HCT116 (cell line): ENCODE results near the gene SERPINB6. TPM values are rescaled to one million over a fixed set of nuclear protein-coding genes. Genes with fewer than 3 reads are reported as not detected.
A peak's percentile ranks its signal among the peaks of the same experiment; 100 is the strongest.

ENCODE experiments used
- ATAC-seq: fragments of 200-7000 bp; cut with Tn5 transposase; 2 replicates; pipeline ENCODE4 v1.9.1; 2020; ENCODE audit warnings: mild to moderate bottlenecking, moderate library complexity
- BruUV-seq: library from RNA; stranded (reverse); fragments of 400-500 nt; replicated peaks from 2 replicates; lab custom pipeline; 2021; lab: Mats Ljungman, UMichigan
- CTCF ChIA-PET: fragments of 300-600 bp; sonication (Branson Sonifier 250); formaldehyde crosslinking; loops from one replicate; lab custom pipeline; 2021; ENCODE audit warnings: antibody characterized with exemption; lab: Charles Lee
- POLR2A ChIA-PET: fragments of 300-600, 350-600 bp; sonication (Branson Sonifier 250); formaldehyde crosslinking; loops from one replicate; lab custom pipeline; 2021; ENCODE audit warnings: antibody characterized with exemption; lab: Charles Lee
- RAD21 ChIA-PET, 2 experiments: fragments of 300-600 bp; sonication (Branson Sonifier 250); formaldehyde crosslinking; loops; one replicate each; lab custom pipeline; 2023; ENCODE audit warnings: low total read pairs in 2 of 2; ENCODE audit not compliant: uncharacterized antibody in 2 of 2, unreplicated experiment in 2 of 2, low non-redundant PET in 1 of 2; lab: Charles Lee
- DNase-seq: peaks from one replicate; pipeline ENCODE4 v3.0.0-alpha.2; 2010; ENCODE audit warnings: low read depth, low spot score
- H2AFZ ChIP-seq: fragments of 200-600 bp; shearing (Covaris generic), sonication (generic); 2 replicates; pipeline ENCODE4 v1.6.1; 2017; ENCODE audit warnings: low read depth, mixed run types, mixed read lengths, antibody characterized with exemption, low read length; ENCODE audit not compliant: poor library complexity, severe bottlenecking
- H3K27ac ChIP-seq: 2 replicates; pipeline ENCODE4 v1.5.1; 2012; ENCODE audit warnings: low read depth, low read length
- H3K27me3 ChIP-seq: fragments of 200-600 bp; sonication (generic); 2 replicates; pipeline ENCODE4 v1.6.1; 2016; ENCODE audit warnings: mixed run types, low read length, mixed read lengths; ENCODE audit not compliant: insufficient read depth
- H3K36me3 ChIP-seq, 2 experiments: fragments of 200-500 bp in 1 of 2; fragments of 200-600 bp in 1 of 2; sonication (Bioruptor generic) in 1 of 2; sonication (generic) in 1 of 2; 2 replicates each; pipeline versions ENCODE4 v1.5.1 to v1.6.1; 2014 to 2016; ENCODE audit warnings: low read length in 2 of 2, inconsistent platforms in 1 of 2, mixed read lengths in 1 of 2, mixed run types in 1 of 2; ENCODE audit not compliant: insufficient read depth in 2 of 2, control insufficient read depth in 1 of 2
- H3K4me1 ChIP-seq, 2 experiments: fragments of 200-600 bp in 1 of 2; sonication (generic) in 1 of 2; 2 replicates each; pipeline versions ENCODE4 v1.5.1 to v1.6.1; 2012 to 2017; ENCODE audit warnings: low read length in 2 of 2, inconsistent platforms in 1 of 2, mild to moderate bottlenecking in 1 of 2, mixed read lengths in 1 of 2, mixed run types in 1 of 2, moderate library complexity in 1 of 2; ENCODE audit not compliant: insufficient read depth in 2 of 2, control insufficient read depth in 1 of 2
- H3K4me2 ChIP-seq: fragments of 200-600 bp; sonication (generic); 2 replicates; pipeline ENCODE4 v1.6.1; 2017; ENCODE audit warnings: mixed run types, low read length, mixed read lengths
- H3K4me3 ChIP-seq, 2 experiments: fragments of 200-600 bp in 1 of 2; sonication (generic) in 1 of 2; replicated peaks in 1 of 2; 2 replicates each; pipeline ENCODE4 v1.5.1; 2011 to 2016; ENCODE audit warnings: low read length in 2 of 2, control low read depth in 1 of 2, low read depth in 1 of 2, mild to moderate bottlenecking in 1 of 2, mixed read lengths in 1 of 2, mixed run types in 1 of 2
- H3K79me2 ChIP-seq: fragments of 200-600 bp; sonication (generic); 2 replicates; pipeline ENCODE4 v1.6.1; 2017; ENCODE audit warnings: mild to moderate bottlenecking, mixed run types, low read length, moderate library complexity, mixed read lengths; ENCODE audit not compliant: insufficient read depth
- H3K9ac ChIP-seq: fragments of 200-600 bp; sonication (generic); 2 replicates; pipeline ENCODE4 v1.6.1; 2016; ENCODE audit warnings: low read length, mixed read lengths
- H3K9me2 ChIP-seq: fragments of 200-600 bp; sonication (generic), shearing (Covaris generic); 2 replicates; pipeline ENCODE4 v1.6.1; 2017; ENCODE audit warnings: mixed run types, mild to moderate bottlenecking, moderate library complexity; ENCODE audit not compliant: insufficient read depth
- H3K9me3 ChIP-seq, 2 experiments: fragments of 200-500 bp in 1 of 2; fragments of 200-600 bp in 1 of 2; sonication (Bioruptor generic) in 1 of 2; sonication (generic) in 1 of 2; 2 replicates each; pipeline ENCODE4 v1.6.1; 2014 to 2017; ENCODE audit warnings: low read length in 2 of 2, mixed read lengths in 2 of 2, inconsistent platforms in 1 of 2, low read depth in 1 of 2, mild to moderate bottlenecking in 1 of 2, mixed run types in 1 of 2, moderate library complexity in 1 of 2; ENCODE audit not compliant: control insufficient read depth in 1 of 2, insufficient read depth in 1 of 2
- H4K20me1 ChIP-seq: fragments of 200-600 bp; sonication (generic), shearing (Covaris generic); 2 replicates; pipeline ENCODE4 v1.6.1; 2017; ENCODE audit warnings: mixed run types, mild to moderate bottlenecking, moderate library complexity; ENCODE audit not compliant: insufficient read depth
- CBX3 ChIP-seq: IDR thresholded peaks from 2 replicates; pipeline ENCODE4 v1.6.1; 2012; ENCODE audit warnings: low read depth
- CTCF ChIP-seq, 3 experiments: fragments of 200-600 bp in 1 of 3; sonication (generic) in 1 of 3; IDR thresholded peaks in 2 of 3; conservative IDR thresholded peaks in 1 of 3; 2 replicates each; pipeline ENCODE4 v1.5.1; 2012 to 2017; ENCODE audit warnings: low read depth in 2 of 3, low read length in 2 of 3, antibody characterized with exemption in 1 of 3, borderline replicate concordance in 1 of 3, control low read depth in 1 of 3, mild to moderate bottlenecking in 1 of 3, mixed read lengths in 1 of 3, mixed run types in 1 of 3, moderate library complexity in 1 of 3; ENCODE audit not compliant: insufficient read depth in 1 of 3
- FOSL1 ChIP-seq: IDR thresholded peaks from 2 replicates; pipeline ENCODE4 v1.6.1; 2012; ENCODE audit warnings: low read depth
- POLR2AphosphoS5 ChIP-seq: IDR thresholded peaks from 2 replicates; pipeline ENCODE4 v1.6.1; 2011; ENCODE audit warnings: mild to moderate bottlenecking, low read depth, low read length, moderate library complexity
- RAD21 ChIP-seq: IDR thresholded peaks from 2 replicates; pipeline ENCODE4 v1.6.1; 2012; ENCODE audit warnings: low read depth, mild to moderate bottlenecking
- SP1 ChIP-seq: IDR thresholded peaks from 2 replicates; pipeline ENCODE4 v1.6.1; 2012; ENCODE audit warnings: low read depth
- TCF7L2 ChIP-seq: IDR thresholded peaks from 2 replicates; pipeline ENCODE4 v1.7.0; 2011; ENCODE audit warnings: borderline replicate concordance, inconsistent platforms; ENCODE audit not compliant: insufficient read depth, insufficient read length; ENCODE audit errors: extremely low read depth
- YY1 ChIP-seq: IDR thresholded peaks from 2 replicates; pipeline ENCODE4 v1.6.1; 2011; ENCODE audit warnings: low read length, low read depth, moderate library complexity, mild to moderate bottlenecking; ENCODE audit not compliant: insufficient replicate concordance; ENCODE audit errors: extremely low read depth
- intact Hi-C: fragments of 100-400 bp; cut with micrococcal nuclease; formaldehyde crosslinking; loops from 2 replicates; pipeline ENCODE4 v1.10.0; 2022
- total RNA-seq: library from RNA; stranded (reverse); gene quantifications from one replicate; pipeline ENCODE4 v1.2.1, GENCODE V29; 2021; ENCODE audit not compliant: unreplicated experiment
- TF ChIP-seq, protein P1 (sequence below): IDR thresholded peaks from 2 replicates; pipeline ENCODE4 v1.6.1; 2011; ENCODE audit warnings: mild to moderate bottlenecking, low read length, moderate library complexity; ENCODE audit not compliant: insufficient replicate concordance; ENCODE audit errors: extremely low read depth
- TF ChIP-seq, protein P2 (sequence below): IDR thresholded peaks from 2 replicates; pipeline ENCODE4 v1.6.1; 2012

Gene SERPINB6
- total RNA-seq, 1 experiment from 2014 or later = 103 TPM

DNA sequence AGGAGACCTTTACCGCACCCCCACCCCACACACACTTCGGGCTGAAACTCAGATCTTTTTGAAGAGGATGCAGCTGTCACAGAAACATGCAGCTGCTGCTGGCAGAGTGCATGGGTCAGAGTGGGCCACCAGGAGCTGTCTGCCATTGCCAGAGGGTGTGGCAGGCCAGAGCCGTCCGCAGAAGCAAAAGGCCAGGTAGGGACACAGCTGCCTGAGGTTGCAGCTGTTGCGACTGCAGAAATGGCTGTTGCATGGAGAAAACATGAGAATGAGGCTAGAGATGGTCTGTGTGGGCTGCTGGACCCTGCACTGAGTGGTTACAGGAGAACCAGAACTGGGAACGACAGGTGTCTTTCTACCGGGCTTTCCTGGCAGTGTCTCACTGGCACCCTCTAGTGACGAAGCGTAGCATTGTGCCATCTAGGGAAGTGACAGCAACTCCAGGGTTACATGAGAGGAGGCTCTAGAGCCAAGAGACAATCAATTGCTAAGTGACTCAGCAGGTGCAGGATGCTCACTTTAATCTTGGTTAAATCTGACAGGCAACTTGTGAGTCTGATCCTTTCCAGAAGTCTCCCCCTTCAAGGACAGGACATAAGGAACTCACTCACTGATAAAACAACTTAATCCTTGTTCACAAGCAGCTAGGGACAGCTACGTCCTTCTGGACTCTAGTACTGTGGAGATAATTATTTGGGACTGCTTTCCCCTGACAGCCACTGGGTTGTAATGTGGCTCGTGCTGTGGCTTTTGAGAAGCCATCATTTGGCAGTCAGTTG is 39.2 kb downstream of the SERPINB6 start:
- peak; percentile 82 for DNase-seq
- Histone ChIP-seq H3K4me3 (peak overlapping the region; percentile 19 to 38; a peak in 1 of 4 replicates), H3K9me2 (no peaks in the 10 kb centered on the region), H3K9me3 (no peaks in the 10 kb centered on the region), H3K4me2 (peak overlapping the region; percentile 72), H3K4me1 (peaks cover 0 to 10% of the 10 kb centered on the region in 2 experiments; a peak in 1 of 4 replicates), H3K79me2 (no peaks in the 10 kb centered on the region), H4K20me1 (no peaks in the 10 kb centered on the region), H3K27me3 (no peaks in the 10 kb centered on the region), H3K9ac (no peak overlapping the region), H2AFZ (peak overlapping the region; percentile 10), H3K27ac (no peak overlapping the region), H3K36me3 (no peaks in the 10 kb centered on the region)
- POLR2A ChIA-PET = interaction anchor here (1.0 to 1.9 kb wide), 5 partner anchors 57 to 141 kb away, joined by 3 to 10 read pairs (median 5); partner anchors contain the start of gene SERPINB1
- CTCF ChIA-PET = interaction anchor here (0.7 to 4.0 kb wide), 11 partner anchors 7 to 194 kb away, joined by 3 to 50 read pairs (median 5); partner anchors contain the start of gene SERPINB1
- BruUV-seq = no TSS peak
- ATAC-seq = peak; percentile 99
- RAD21 ChIA-PET = interaction anchor here (1.0 to 2.6 kb wide), 6 partner anchors 56 to 141 kb away, joined by 3 to 14 read pairs (median 6); no protein-coding TSS in a partner anchor
- TF ChIP-seq FOSL1 (peak; percentile 9; the same call in 1 of the 2 replicates), POLR2AphosphoS5 (peak; percentile 30; the same call in 1 of the 2 replicates), YY1 (peak; percentile 41), TCF7L2 (peak; percentile 42), RAD21 (peak; percentile 96), CBX3 (peak; percentile 61; the same call in 1 of the 2 replicates), SP1 (no peak), CTCF (IDR thresholded peaks at IDR 0.05 in 2 of 3, conservative IDR thresholded peaks at IDR 0.05 in 1 of 3; ENCODE audit: borderline replicate concordance in 1 of 3, insufficient read depth in 1 of 3, low read depth in 2 of 3, low read length in 2 of 3) (peak; percentile 92 to 99 (median 95))
- TF ChIP-seq, protein P1, sequence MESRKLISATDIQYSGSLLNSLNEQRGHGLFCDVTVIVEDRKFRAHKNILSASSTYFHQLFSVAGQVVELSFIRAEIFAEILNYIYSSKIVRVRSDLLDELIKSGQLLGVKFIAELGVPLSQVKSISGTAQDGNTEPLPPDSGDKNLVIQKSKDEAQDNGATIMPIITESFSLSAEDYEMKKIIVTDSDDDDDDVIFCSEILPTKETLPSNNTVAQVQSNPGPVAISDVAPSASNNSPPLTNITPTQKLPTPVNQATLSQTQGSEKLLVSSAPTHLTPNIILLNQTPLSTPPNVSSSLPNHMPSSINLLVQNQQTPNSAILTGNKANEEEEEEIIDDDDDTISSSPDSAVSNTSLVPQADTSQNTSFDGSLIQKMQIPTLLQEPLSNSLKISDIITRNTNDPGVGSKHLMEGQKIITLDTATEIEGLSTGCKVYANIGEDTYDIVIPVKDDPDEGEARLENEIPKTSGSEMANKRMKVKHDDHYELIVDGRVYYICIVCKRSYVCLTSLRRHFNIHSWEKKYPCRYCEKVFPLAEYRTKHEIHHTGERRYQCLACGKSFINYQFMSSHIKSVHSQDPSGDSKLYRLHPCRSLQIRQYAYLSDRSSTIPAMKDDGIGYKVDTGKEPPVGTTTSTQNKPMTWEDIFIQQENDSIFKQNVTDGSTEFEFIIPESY = no peak
- TF ChIP-seq, protein P2, sequence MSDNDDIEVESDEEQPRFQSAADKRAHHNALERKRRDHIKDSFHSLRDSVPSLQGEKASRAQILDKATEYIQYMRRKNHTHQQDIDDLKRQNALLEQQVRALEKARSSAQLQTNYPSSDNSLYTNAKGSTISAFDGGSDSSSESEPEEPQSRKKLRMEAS = no peak
- intact Hi-C loops = loop anchor here (1.0 to 2.0 kb wide), 3 partner anchors 57 to 141 kb away; no protein-coding TSS in a partner anchor
